ENCODE data around the gene EFNA2.
"Not testable (repeated sequence)": the region's sequence is repeated elsewhere in the genome, so short reads cannot be mapped to it uniquely, and the experiment has no call there.

Gene EFNA2

GRCh38 chr19:1318678-1319471, 33.2 kb downstream of the EFNA2 start:
- no peak for DNase-seq (ENCODE audit: low read depth in 3 of 3)

GRCh38 chr19:1320282-1320650, 34.6 kb downstream of the EFNA2 start:
- DNase-seq (ENCODE audit: low read depth in 3 of 3) = not testable (repeated sequence)

GRCh38 chr19:1321539-1321938, 35.9 kb downstream of the EFNA2 start:
- no peak for DNase-seq (ENCODE audit: low read depth in 3 of 3)

- DNase-seq (ENCODE audit: low read depth in 3 of 3) = no peak
Observed at GRCh38 chr19:1322198-1322981, 36.7 kb downstream of the EFNA2 start.

GRCh38 chr19:1324249-1324805, 38.7 kb downstream of the EFNA2 start:
- no peak for DNase-seq (ENCODE audit: low read depth in 3 of 3)

- DNase-seq (ENCODE audit: low read depth in 3 of 3) = peak in 1 of 3 experiments; percentile 35
Observed at GRCh38 chr19:1324806-1325567, 39.3 kb downstream of the EFNA2 start.

- no peak for DNase-seq (ENCODE audit: low read depth in 3 of 3)
Observed at GRCh38 chr19:1325568-1326294, 40.1 kb downstream of the EFNA2 start.

- no peak for DNase-seq (ENCODE audit: low read depth in 3 of 3)
Observed at GRCh38 chr19:1327125-1327524, 41.5 kb downstream of the EFNA2 start.

GRCh38 chr19:1332208-1332607, 46.5 kb downstream of the EFNA2 start:
- DNase-seq (ENCODE audit: low read depth in 3 of 3) = not testable (repeated sequence)

GRCh38 chr19:1336079-1336684, 50.5 kb downstream of the EFNA2 start:
- no peak for DNase-seq (ENCODE audit: low read depth in 3 of 3)

GRCh38 chr19:1340681-1341469, 55.2 kb downstream of the EFNA2 start:
- no peak for DNase-seq (ENCODE audit: low read depth in 3 of 3)

GRCh38 chr19:1343041-1343440, 57.4 kb downstream of the EFNA2 start:
- no peak for DNase-seq (ENCODE audit: low read depth in 3 of 3)

- no peak for DNase-seq (ENCODE audit: low read depth in 3 of 3)
Observed at GRCh38 chr19:1349211-1349610, 63.5 kb downstream of the EFNA2 start.

GRCh38 chr19:1350867-1351266, 65.2 kb downstream of the EFNA2 start:
- DNase-seq (ENCODE audit: low read depth in 3 of 3) = no peak
